ENCODE data around the gene NLRP1. TPM values are rescaled to one million over a fixed set of nuclear protein-coding genes. Genes with fewer than 3 reads are reported as not detected.

The NLRP1 gene
- total RNA-seq, 1 donor from 2014 or later: 55.4 TPM

GRCh38 chr17:5588584-5588983 lies 4.3 kb upstream of the NLRP1 start:
- peaks cover 3% of the 10 kb centered on the region for H3K4me1 Mint-ChIP-seq
- H3K4me3 Mint-ChIP-seq: no peak overlapping the region
- DNase-seq (ENCODE audit: low read depth, low spot score): no peak
- TF ChIP-seq, protein P1, sequence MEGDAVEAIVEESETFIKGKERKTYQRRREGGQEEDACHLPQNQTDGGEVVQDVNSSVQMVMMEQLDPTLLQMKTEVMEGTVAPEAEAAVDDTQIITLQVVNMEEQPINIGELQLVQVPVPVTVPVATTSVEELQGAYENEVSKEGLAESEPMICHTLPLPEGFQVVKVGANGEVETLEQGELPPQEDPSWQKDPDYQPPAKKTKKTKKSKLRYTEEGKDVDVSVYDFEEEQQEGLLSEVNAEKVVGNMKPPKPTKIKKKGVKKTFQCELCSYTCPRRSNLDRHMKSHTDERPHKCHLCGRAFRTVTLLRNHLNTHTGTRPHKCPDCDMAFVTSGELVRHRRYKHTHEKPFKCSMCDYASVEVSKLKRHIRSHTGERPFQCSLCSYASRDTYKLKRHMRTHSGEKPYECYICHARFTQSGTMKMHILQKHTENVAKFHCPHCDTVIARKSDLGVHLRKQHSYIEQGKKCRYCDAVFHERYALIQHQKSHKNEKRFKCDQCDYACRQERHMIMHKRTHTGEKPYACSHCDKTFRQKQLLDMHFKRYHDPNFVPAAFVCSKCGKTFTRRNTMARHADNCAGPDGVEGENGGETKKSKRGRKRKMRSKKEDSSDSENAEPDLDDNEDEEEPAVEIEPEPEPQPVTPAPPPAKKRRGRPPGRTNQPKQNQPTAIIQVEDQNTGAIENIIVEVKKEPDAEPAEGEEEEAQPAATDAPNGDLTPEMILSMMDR (conservative IDR thresholded peaks at IDR 0.05): no peak
- H3K27me3 Mint-ChIP-seq (ENCODE audit: low read depth): no peaks in the 10 kb centered on the region
- H3K36me3 Mint-ChIP-seq (ENCODE audit: low read depth): no peaks in the 10 kb centered on the region
- H3K27ac Mint-ChIP-seq (ENCODE audit: unreplicated experiment): no peak overlapping the region
- H3K9me3 Mint-ChIP-seq: no peaks in the 10 kb centered on the region

GRCh38 chr17:5587438-5588032 lies 3.2 kb upstream of the NLRP1 start:
- H3K4me3 Mint-ChIP-seq: no peak overlapping the region
- no peaks in the 10 kb centered on the region for H3K36me3 Mint-ChIP-seq (ENCODE audit: low read depth)
- DNase-seq (ENCODE audit: low read depth, low spot score): peak; percentile 46
- H3K27me3 Mint-ChIP-seq (ENCODE audit: low read depth): no peaks in the 10 kb centered on the region
- TF ChIP-seq, protein P1 (conservative IDR thresholded peaks at IDR 0.05): peak; percentile 97
- H3K4me1 Mint-ChIP-seq: peaks cover 3% of the 10 kb centered on the region
- no peaks in the 10 kb centered on the region for H3K9me3 Mint-ChIP-seq
- H3K27ac Mint-ChIP-seq (ENCODE audit: unreplicated experiment): no peak overlapping the region

GRCh38 chr17:5585836-5586521 lies 1.7 kb upstream of the NLRP1 start:
- TF ChIP-seq, protein P1 (conservative IDR thresholded peaks at IDR 0.05): no peak
- no peaks in the 10 kb centered on the region for H3K36me3 Mint-ChIP-seq (ENCODE audit: low read depth)
- H3K27me3 Mint-ChIP-seq (ENCODE audit: low read depth): no peaks in the 10 kb centered on the region
- no peak overlapping the region for H3K27ac Mint-ChIP-seq (ENCODE audit: unreplicated experiment)
- H3K4me3 Mint-ChIP-seq: no peak overlapping the region
- peaks cover 3% of the 10 kb centered on the region for H3K4me1 Mint-ChIP-seq
- DNase-seq (ENCODE audit: low read depth, low spot score): no peak
- H3K9me3 Mint-ChIP-seq: no peaks in the 10 kb centered on the region

GRCh38 chr17:5585287-5585794 lies 1.0 kb upstream of the NLRP1 start:
- no peaks in the 10 kb centered on the region for H3K9me3 Mint-ChIP-seq

GRCh38 chr17:5583426-5584382 lies 605 bp downstream of the NLRP1 start:
- no peak overlapping the region for H3K4me3 Mint-ChIP-seq
- H3K4me1 Mint-ChIP-seq: peaks cover 3% of the 10 kb centered on the region
- no peak for DNase-seq (ENCODE audit: low read depth, low spot score)
- H3K36me3 Mint-ChIP-seq (ENCODE audit: low read depth): no peaks in the 10 kb centered on the region
- no peak overlapping the region for H3K27ac Mint-ChIP-seq (ENCODE audit: unreplicated experiment)
- no peaks in the 10 kb centered on the region for H3K27me3 Mint-ChIP-seq (ENCODE audit: low read depth)
- TF ChIP-seq, protein P1 (conservative IDR thresholded peaks at IDR 0.05): no peak
- no peaks in the 10 kb centered on the region for H3K9me3 Mint-ChIP-seq

More at GRCh38 chr17:5585287-5585794, 1.0 kb upstream of the NLRP1 start:
- no peaks in the 10 kb centered on the region for H3K36me3 Mint-ChIP-seq (ENCODE audit: low read depth)
- no peak overlapping the region for H3K27ac Mint-ChIP-seq (ENCODE audit: unreplicated experiment)
- peaks cover 3% of the 10 kb centered on the region for H3K4me1 Mint-ChIP-seq
- no peaks in the 10 kb centered on the region for H3K27me3 Mint-ChIP-seq (ENCODE audit: low read depth)
- DNase-seq (ENCODE audit: low read depth, low spot score): no peak
- TF ChIP-seq, protein P1 (conservative IDR thresholded peaks at IDR 0.05): no peak
- H3K4me3 Mint-ChIP-seq: no peak overlapping the region
